ENCODE data around the gene TRAF3IP3.
A peak's percentile ranks its signal among the peaks of the same experiment; 100 is the strongest.

TRAF3IP3 gene

DNA sequence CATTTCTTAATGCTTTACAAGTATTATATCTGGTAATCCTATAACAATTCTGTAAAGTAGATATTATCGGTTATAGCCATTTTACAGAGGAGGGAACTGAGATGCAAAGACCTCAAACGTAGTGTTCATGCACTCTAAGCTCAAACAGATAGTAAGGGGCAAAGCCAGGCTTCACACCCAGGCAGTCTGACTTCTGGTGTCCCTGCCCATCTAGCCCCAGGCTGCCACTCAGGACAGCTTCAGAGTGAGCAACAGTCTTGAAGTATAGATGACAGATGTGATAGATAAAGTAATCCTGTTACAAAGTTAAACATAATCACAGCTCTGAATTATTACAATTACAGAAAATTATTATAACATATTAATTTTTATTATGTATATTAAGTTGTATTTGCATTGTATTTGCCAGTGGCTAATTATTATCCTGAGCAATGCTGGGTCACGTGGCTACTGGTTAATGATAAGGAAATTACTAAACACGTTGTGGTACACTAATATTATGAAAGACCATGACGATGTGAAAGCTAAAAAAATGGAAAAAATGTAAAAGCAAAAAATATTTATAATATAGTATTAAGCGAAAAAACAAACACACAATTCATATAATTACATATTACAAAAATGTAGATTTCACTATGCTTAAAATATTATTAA lies 6.1 kb upstream of the TRAF3IP3 start:
- peaks cover 12% of the 10 kb centered on the region for H3K36me3 Mint-ChIP-seq
- ATAC-seq = no peak
- peak overlapping the region; percentile 94 for H3K27ac Mint-ChIP-seq
- H3K4me3 Mint-ChIP-seq = peak overlapping the region; percentile 67
- no peak for DNase-seq (ENCODE audit: low spot score in 2 of 2)
- H3K4me1 Mint-ChIP-seq = peaks cover 67% of the 10 kb centered on the region
- H3K9me3 Mint-ChIP-seq = no peaks in the 10 kb centered on the region

DNA sequence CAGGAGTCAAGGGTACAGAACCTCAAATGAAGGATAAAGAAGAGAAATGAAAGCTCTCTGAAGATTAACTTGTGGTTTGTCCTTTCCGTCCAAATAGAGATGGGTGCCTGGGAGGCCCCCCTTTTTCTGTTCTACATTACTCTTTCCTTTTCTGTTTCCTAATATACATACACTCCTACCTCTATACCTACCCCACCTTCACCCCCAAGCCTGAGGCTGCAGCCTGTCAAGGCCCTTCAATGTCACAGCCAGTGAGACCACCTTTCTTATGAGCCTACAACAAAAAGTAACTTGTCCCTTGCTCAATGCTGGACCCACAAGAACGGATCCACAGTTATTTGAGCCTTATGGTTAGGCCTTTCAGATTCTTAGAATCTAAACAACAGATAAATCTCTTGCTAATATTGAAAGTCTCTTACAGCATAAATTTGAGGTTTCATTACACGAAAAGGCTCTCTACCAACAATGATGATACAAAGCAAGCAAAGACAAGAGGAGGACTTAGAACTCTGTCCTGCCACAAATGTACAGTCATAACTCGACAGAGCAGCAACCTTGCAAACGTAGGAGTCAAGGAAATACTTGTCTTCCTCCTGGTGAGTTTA lies 4.1 kb upstream of the TRAF3IP3 start:
- H3K27ac Mint-ChIP-seq = peak overlapping the region; percentile 94
- DNase-seq (ENCODE audit: low spot score in 2 of 2) = peak; percentile 27 to 83
- peaks cover 86% of the 10 kb centered on the region for H3K4me1 Mint-ChIP-seq
- peaks cover 12% of the 10 kb centered on the region for H3K36me3 Mint-ChIP-seq
- ATAC-seq = peak; percentile 76
- no peaks in the 10 kb centered on the region for H3K9me3 Mint-ChIP-seq
- peak overlapping the region; percentile 67 for H3K4me3 Mint-ChIP-seq

DNA sequence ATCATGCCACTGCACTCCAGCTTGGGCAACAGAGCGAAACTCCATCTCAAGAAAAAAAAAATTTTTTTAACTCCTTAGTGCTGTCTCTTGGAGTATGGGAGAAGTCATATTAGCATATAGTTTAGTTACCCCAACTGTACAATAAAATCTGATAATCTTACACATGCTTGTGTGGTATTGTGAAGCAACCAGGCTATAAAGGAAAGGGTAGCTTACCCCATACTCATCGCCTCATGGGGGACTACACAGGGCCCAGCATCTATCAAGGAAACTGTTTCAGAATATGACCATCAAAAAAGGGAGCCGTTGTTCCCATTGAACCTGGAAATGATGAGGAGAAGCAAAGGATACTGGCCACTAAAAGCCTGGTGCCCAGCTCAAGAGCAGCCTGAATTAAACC lies 3.0 kb upstream of the TRAF3IP3 start:
- Mint-ChIP-seq H3K9me3 (no peaks in the 10 kb centered on the region), H3K36me3 (peaks cover 12% of the 10 kb centered on the region)

DNA sequence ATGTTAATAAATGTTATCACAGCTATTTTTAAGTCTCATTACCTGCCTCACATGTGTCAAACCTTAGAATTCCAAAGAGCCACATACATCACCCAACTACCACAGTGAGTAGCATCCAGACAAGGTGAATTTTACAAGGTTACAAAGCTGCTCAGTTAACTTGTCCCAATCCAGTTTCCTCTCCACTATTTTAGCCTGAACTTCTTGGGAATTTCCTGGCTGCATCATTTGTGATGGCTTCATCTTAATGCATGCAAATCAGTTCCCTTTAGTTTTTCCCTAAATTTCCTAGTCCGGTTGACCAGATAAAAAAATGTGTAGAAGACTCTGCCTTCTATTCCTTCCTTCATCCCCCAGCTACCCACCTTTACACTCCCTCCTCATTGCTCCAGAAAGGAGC lies 597 bp upstream of the TRAF3IP3 start:
- H3K4me3 Mint-ChIP-seq = peak overlapping the region; percentile 86
- DNase-seq (ENCODE audit: low spot score in 2 of 2) = no peak
- H3K36me3 Mint-ChIP-seq = peaks cover 6% of the 10 kb centered on the region
- peaks cover 89% of the 10 kb centered on the region for H3K4me1 Mint-ChIP-seq
- peak overlapping the region; percentile 93 for H3K27ac Mint-ChIP-seq
- ATAC-seq = no peak
- H3K9me3 Mint-ChIP-seq = no peaks in the 10 kb centered on the region

More for the DNA sequence above, 3.0 kb upstream of the TRAF3IP3 start:
- ATAC-seq (no peak), DNase-seq (ENCODE audit: low spot score in 2 of 2) (no peak)
- H3K4me1 Mint-ChIP-seq = peaks cover 84% of the 10 kb centered on the region
- peak overlapping the region; percentile 67 for H3K4me3 Mint-ChIP-seq
- H3K27ac Mint-ChIP-seq = peak overlapping the region; percentile 94

DNA sequence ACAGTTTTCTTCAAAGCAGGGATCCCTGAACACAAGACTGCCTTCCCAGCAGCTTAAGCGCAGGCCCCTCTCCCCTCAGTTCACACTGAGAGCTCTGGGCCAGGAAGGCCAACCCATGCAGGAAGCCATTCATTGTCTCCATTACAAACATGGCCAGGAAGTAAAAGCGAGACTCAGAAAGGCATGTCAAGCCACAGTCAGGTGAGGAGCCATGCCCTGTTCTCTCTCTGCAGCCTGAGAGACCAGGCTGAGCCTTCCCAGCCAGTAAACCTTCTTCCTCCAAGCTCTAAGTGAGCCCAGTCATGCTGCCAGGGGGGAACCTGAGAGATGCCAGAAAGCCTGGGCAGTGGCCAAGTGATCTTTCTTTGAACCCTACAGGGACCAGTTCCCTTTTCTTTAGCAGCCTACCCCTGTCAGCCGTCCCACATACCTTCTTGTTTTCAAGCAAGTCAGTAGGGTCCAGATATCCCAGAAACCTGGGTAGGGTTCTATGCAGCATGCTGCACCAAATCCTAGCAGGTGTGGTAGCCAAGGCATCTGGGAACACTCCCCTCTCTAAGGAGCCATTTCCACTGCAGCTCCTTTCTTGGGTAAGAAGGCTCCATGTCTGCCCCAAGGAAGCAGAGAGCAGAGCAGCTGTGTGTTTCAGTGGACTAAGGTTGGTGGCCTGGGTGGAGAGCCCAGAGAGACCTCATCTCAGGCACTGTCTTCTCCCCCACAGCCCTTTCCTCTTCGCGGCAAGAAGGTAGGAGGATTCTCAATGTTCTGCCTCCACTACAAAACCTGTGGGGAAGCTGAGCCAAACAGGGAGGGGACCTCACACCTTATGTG lies 977 bp downstream of the TRAF3IP3 start:
- Mint-ChIP-seq H3K4me3 (peak overlapping the region; percentile 86), H3K27ac (peak overlapping the region; percentile 93), H3K9me3 (no peaks in the 10 kb centered on the region), H3K36me3 (peaks cover 6% of the 10 kb centered on the region), H3K4me1 (peaks cover 88% of the 10 kb centered on the region)
- DNase-seq (ENCODE audit: low spot score in 2 of 2) = peak; percentile 11 to 70
- peak; percentile 37 for ATAC-seq

DNA sequence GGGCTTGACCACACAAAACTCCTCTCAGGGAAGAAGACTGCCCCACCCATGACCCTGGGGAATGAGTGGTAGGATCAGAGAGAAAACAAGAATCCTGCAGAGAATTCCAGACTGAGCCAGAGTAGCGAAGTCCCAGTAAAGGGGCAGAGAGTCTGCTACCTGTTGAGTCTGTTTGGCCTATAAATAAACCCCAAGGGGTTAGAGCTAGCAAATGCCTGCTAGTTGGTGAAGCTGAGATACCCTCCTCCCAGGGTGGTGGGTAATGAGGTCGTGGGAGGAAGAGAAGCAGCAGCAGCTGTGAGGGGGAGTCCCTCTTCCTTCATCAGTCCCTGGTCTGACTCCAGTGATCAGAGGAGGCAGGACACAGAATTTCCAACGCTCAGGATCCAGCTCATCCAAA lies 2.5 kb downstream of the TRAF3IP3 start:
- Mint-ChIP-seq H3K4me3 (peak overlapping the region; percentile 86), H3K27ac (peak overlapping the region; percentile 93), H3K9me3 (no peaks in the 10 kb centered on the region), H3K36me3 (no peaks in the 10 kb centered on the region), H3K4me1 (peaks cover 89% of the 10 kb centered on the region)
- ATAC-seq (no peak), DNase-seq (ENCODE audit: low spot score in 2 of 2) (no peak)

DNA sequence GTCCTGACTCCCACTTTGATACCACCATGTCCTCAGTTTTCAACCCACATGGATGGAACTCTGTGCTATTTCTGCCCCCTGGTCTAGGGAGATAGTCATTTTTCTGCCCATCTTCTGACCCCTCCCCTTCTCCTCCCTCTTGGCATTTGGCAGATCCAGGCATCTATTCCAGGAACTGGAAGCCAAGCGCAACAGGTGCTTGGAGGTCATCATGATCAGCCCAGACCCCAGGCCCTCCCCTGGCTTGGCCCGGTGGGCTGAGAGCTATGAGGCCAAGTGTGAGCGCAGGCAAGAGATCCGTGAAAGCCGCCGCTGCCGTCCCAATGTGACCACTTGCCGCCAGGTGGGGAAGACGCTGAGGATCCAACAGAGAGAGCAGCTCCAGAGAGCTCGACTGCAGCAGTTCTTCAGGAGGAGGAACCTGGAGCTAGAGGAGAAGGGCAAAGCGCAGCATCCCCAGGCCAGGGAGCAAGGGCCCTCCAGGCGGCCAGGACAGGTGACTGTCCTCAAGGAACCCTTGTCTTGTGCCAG lies 4.0 kb downstream of the TRAF3IP3 start:
- Mint-ChIP-seq H3K4me1 (peaks cover 88% of the 10 kb centered on the region), H3K9me3 (no peaks in the 10 kb centered on the region), H3K27ac (peak overlapping the region; percentile 93), H3K4me3 (peak overlapping the region; percentile 86), H3K36me3 (no peaks in the 10 kb centered on the region)
- ATAC-seq (no peak), DNase-seq (ENCODE audit: low spot score in 2 of 2) (no peak)

DNA sequence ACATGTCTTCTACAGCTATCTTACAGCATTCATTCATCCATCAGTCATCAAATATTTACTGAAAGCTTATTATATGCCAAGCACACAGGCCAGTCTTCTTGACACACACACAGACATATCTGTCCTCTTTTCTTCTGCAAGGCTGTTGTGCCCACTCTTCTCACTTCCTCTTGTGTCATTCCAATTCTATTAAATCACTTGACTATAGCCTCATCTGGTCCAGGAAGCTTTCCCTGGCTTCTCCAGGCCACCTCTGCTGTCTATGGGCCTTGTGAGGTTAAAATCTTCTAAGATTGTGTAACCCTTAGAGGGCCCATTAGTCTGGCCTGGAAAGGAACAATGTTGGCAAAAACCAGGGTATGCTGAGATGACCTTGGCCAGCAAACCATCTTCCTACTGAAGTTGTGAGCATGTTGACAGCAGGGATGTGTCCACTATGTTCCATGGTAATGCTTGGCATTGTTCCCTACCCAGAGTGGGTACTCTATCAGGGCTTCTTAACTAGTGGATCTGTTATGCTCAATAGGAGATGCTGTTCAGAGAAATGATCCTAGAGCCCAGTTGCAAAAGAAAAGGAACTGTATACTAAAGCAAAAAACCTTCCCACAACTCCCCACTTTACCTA lies 5.3 kb downstream of the TRAF3IP3 start:
- Mint-ChIP-seq H3K9me3 (no peaks in the 10 kb centered on the region), H3K36me3 (no peaks in the 10 kb centered on the region), H3K4me1 (peaks cover 85% of the 10 kb centered on the region), H3K4me3 (peak overlapping the region; percentile 86), H3K27ac (peak overlapping the region; percentile 93)
- no peak for ATAC-seq
- DNase-seq (ENCODE audit: low spot score in 2 of 2) = no peak

DNA sequence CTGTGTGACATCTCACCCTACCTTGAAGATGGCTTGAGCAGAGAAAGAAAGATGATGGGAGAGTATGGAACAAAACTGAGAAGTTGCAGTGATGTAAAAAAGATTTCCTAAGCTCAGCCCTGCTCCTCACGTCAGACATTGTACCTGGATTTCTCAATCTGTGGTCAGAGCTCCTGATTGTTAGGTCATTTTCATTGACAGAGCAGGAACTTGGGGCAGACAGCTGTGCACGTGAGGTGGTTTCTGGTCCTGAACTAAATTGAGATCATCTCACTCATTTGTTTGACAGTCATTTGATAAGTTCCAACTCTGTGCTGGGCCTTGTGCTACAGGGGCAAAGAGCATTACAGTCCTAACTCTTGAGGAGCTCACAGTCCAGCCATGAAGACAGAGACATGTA lies 10.2 kb downstream of the TRAF3IP3 start:
- H3K36me3 Mint-ChIP-seq = no peaks in the 10 kb centered on the region
- ATAC-seq (no peak), DNase-seq (ENCODE audit: low spot score in 2 of 2) (no peak)
- no peaks in the 10 kb centered on the region for H3K9me3 Mint-ChIP-seq
- no peak overlapping the region for H3K4me3 Mint-ChIP-seq
- peak overlapping the region; percentile 66 for H3K27ac Mint-ChIP-seq
- peaks cover 53% of the 10 kb centered on the region for H3K4me1 Mint-ChIP-seq

DNA sequence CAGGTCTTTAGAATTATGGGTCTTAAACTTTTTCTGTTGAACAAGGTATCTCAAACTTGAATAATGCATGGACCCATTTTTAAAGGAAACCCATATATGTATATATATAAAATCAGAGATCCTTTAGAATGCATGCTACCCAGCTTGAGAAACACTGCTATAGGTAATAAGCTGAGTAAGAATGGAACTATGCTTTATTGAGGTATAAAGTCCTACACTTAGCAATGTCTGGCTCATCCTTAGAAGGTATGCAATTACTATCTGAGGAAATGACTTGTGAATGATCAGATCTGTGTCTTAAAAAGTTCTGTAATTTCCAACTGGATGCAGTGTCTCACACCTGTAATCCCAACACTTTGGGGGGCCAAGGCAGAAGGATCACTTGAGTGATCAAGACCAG lies 11.2 kb downstream of the TRAF3IP3 start:
- Mint-ChIP-seq H3K9me3 (no peaks in the 10 kb centered on the region), H3K27ac (no peak overlapping the region), H3K36me3 (no peaks in the 10 kb centered on the region), H3K4me1 (peaks cover 43% of the 10 kb centered on the region), H3K4me3 (no peak overlapping the region)
- DNase-seq (ENCODE audit: low spot score in 2 of 2) = no peak
- ATAC-seq = peak; percentile 47

DNA sequence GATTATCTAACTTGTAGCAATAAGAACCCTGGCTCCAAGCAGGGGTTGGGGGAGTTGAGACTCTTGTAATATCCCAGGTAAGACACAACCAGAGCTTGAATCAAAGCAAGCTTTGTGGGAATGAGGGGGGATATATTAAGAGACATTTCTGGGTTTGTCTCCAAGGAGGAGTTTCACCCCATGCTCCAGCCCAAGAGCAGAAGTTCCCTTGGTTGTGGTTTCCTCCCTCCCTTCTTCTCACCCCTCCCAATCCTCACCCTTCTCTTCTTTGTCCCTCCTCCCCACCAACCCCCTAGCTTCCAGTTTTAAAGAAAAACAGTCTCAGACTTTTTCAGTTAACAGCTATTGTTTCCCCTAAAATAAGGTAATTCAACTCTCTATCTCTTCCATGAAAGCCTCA lies 11.9 kb downstream of the TRAF3IP3 start:
- ATAC-seq = no peak
- H3K4me1 Mint-ChIP-seq = peaks cover 37% of the 10 kb centered on the region
- H3K27ac Mint-ChIP-seq = no peak overlapping the region
- no peaks in the 10 kb centered on the region for H3K36me3 Mint-ChIP-seq
- no peaks in the 10 kb centered on the region for H3K9me3 Mint-ChIP-seq
- no peak overlapping the region for H3K4me3 Mint-ChIP-seq
- DNase-seq (ENCODE audit: low spot score in 2 of 2) = no peak

DNA sequence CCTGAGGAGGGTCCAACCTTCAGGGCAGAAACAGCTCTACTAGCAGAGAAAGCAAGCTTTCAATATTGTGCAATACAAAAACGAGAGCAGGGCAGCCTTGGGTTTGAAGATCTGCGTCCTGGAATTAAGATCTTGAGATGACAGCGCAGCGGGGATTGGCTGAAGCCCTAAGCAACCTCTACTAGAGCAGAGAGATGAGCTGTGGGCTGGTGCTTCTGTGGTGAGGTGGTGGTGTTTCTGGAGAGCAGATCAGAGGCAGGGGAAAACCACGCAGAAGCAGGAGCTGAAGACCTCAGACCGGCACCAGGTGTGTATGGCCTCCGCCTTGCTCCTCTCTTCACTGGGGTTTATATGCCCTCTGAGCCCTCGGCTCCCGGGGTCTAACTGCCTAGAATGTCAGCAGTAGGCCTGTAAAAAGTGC lies 12.5 kb downstream of the TRAF3IP3 start:
- ATAC-seq (peak; percentile 91), DNase-seq (ENCODE audit: low spot score in 2 of 2) (peak; percentile 53 to 88)
- Mint-ChIP-seq H3K4me1 (peaks cover 30% of the 10 kb centered on the region), H3K36me3 (no peaks in the 10 kb centered on the region), H3K4me3 (no peak overlapping the region), H3K9me3 (no peaks in the 10 kb centered on the region), H3K27ac (no peak overlapping the region)

DNA sequence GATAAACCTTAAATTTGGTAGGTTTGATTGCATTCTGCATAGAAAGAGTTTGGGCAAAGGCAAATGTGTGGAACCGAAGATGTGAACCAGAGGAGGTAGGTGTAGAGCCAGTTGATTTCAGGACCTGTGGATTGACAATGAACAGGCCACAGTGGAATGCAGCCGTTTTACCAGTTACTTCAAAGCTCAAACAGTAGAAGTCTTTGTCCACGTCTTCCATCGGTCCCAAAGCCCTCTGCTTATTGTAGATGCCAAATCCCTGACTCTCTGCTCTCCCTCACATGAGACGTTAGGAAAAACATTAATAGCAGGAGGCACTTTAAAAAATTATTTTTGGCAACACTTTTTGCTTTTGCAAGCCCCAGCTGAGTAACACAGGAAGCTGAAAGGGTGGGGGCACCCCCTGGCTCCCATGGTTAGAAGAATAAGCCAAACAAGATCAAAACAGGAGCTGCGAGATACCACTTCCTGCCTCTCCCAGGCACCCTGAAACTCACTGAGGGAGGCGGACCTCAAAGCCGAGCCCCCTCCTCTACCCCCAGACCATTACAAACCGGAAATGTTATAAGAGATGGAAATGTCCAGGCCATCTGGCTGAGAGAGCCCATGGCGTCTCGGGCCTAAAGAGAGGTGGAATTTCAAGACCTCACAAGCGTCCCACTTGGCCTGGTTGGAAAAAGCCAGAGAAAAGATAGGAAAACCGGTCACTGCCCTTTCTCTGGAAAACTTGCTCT lies 13.5 kb downstream of the TRAF3IP3 start:
- H3K36me3 Mint-ChIP-seq = no peaks in the 10 kb centered on the region
- peak; percentile 36 to 83 for DNase-seq (ENCODE audit: low spot score in 2 of 2)

DNA sequence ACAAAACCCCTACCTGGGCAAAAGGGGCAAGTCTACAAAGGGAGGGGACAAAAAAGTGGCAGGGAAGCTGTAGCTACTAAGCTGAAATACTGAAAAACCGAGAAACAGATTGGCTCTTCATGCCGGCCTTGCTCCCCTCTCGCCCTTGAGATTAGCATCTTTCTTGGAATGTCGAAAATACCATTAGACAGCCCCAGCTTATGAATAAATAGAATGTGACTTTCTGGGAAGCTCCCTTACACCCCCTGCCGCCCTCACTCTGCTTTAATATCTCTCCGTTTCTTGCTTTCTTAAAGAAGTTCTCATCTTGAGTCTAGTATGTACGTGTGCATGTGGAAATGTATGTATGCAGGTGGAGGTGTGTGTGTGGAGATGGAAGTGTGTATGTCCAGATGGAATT lies 14.1 kb downstream of the TRAF3IP3 start:
- Mint-ChIP-seq H3K4me3 (no peak overlapping the region), H3K9me3 (no peaks in the 10 kb centered on the region), H3K4me1 (peaks cover 19% of the 10 kb centered on the region), H3K36me3 (no peaks in the 10 kb centered on the region), H3K27ac (no peak overlapping the region)
- DNase-seq (ENCODE audit: low spot score in 2 of 2) (no peak), ATAC-seq (no peak)

More for the DNA sequence above, 13.5 kb downstream of the TRAF3IP3 start:
- no peak overlapping the region for H3K27ac Mint-ChIP-seq
- H3K9me3 Mint-ChIP-seq = no peaks in the 10 kb centered on the region
- H3K4me3 Mint-ChIP-seq = no peak overlapping the region
- ATAC-seq = peak; percentile 79
- H3K4me1 Mint-ChIP-seq = peaks cover 23% of the 10 kb centered on the region

Data from stimulated activated effector memory CD8-positive, alpha-beta T cell treated with anti-CD3 and anti-CD28 coated beads, Interleukin-12 subunit alpha, Interleukin-12 subunit beta, amount 100 ng/mL, for 72 hours (primary cell).